GM12865 (cell line): ENCODE data around the gene F11R.

Experiments used
- DNase-seq: peaks from one replicate; pipeline ENCODE4 v3.0.0; 2010; ENCODE audit warnings: low read depth
- H3K4me3 ChIP-seq: 2 replicates; pipeline ENCODE4 v1.5.1; 2011; ENCODE audit warnings: mild to moderate bottlenecking, low read depth, low read length, control low read depth
- TF ChIP-seq, protein P1 (sequence below): IDR thresholded peaks from 2 replicates; pipeline ENCODE4 v1.5.1; 2011; ENCODE audit warnings: low read length, control low read depth, low read depth, inconsistent platforms; ENCODE audit not compliant: insufficient read depth; ENCODE audit errors: missing control alignments

F11R gene

DNA sequence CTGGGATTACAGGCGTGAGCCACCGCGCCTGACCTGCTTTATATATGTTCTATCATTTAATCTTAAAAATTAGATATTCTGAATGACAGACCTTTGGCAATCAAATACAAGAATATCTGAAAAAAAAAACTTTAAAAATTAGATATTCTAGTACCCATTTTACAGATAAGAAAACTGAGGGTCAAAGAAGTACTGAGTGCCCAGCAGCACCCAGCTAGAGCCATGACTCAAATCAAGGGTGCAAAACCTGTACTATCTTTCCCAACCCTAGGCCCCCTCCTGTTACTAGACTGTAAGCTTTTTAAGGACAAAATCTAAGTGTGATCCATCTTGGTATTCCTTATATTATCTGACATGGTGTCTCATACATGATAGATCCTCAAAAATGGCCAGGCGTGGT, 40.5 kb upstream of the F11R start:
- H3K4me3 ChIP-seq: no peak overlapping the region
- TF ChIP-seq, protein P1, sequence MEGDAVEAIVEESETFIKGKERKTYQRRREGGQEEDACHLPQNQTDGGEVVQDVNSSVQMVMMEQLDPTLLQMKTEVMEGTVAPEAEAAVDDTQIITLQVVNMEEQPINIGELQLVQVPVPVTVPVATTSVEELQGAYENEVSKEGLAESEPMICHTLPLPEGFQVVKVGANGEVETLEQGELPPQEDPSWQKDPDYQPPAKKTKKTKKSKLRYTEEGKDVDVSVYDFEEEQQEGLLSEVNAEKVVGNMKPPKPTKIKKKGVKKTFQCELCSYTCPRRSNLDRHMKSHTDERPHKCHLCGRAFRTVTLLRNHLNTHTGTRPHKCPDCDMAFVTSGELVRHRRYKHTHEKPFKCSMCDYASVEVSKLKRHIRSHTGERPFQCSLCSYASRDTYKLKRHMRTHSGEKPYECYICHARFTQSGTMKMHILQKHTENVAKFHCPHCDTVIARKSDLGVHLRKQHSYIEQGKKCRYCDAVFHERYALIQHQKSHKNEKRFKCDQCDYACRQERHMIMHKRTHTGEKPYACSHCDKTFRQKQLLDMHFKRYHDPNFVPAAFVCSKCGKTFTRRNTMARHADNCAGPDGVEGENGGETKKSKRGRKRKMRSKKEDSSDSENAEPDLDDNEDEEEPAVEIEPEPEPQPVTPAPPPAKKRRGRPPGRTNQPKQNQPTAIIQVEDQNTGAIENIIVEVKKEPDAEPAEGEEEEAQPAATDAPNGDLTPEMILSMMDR: no peak
- no peak for DNase-seq

DNA sequence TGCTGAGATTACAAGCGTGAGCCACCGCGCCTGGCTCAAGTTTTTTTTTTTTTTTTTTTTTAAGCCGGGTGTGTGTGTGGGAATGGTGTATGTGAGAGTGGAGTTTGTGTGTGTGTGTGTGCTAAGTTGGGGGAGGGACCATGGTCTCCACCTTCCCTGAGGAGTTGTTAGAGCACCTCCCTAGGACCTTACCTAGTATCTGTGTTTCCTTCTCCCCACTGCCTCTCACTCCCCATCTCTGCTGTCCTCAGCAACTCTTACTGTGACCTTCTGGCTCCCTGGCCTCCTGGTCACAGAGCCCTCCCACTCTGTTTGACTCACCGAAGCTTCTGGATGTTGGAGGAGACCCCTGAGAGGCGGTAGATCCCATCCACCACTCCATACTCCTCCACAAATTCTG, 38.3 kb upstream of the F11R start:
- TF ChIP-seq, protein P1: no peak
- no peak overlapping the region for H3K4me3 ChIP-seq
- no peak for DNase-seq

DNA sequence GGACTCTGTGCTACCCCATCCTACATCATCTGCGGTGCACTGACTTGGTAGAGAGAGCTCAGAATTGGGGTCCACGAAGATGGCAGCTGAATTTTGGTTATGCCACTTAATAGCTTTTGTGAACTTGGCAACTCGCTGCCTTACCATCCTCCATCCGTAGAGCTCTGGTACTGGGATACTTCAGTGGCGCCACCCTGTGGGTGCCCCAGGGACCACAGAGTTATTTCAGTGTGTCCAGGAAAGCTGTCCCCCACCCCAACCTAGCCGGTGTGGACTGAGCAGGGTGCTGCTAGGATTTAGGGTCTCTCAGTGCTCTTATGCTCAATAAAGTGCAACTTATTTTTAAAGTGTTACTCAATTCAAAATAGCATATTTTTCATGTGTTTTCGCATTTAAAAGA, 33.9 kb upstream of the F11R start:
- TF ChIP-seq, protein P1: no peak

DNA sequence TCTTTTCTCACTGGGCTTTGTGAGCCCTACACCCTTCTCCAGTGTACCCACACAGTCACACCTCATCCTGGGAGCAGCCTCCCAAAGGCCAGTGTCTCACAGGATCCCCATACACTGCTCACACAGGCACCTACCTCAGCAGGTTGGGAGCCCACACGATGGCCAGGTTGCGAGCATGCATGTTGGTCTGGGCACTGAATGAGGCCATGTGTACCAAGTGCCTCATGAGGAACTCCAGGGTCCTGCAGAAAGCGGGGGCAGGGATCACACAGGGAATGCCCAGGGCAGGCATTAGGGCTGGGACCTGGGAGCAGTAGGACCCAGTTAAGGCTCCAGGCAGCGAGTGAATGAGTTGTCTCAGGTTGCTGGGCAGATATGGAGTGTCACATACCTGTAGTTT, 33.3 kb upstream of the F11R start:
- no peak overlapping the region for H3K4me3 ChIP-seq
- TF ChIP-seq, protein P1: no peak
- DNase-seq: no peak

More for the DNA sequence above, 33.9 kb upstream of the F11R start:
- no peak for DNase-seq
- H3K4me3 ChIP-seq: no peak overlapping the region

DNA sequence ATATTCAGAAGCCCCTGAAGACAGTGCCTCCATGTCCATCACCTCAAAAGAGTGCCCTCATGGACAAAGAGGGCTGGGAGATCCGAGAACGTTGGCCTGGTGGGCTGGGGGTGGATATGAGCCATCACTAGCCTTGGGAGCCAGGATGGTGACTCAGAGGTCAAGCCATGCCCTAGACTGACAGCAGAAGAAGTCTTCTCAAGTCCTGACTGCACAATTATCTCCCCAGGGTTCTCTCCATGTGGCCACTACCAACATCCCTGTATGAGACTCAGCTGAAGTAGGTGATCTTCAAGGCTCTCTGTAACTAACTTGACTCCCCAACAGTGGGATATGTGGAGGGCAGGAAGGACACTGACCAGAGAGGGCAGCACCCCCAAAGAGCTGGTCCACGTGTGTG, 31.9 kb upstream of the F11R start:
- H3K4me3 ChIP-seq: no peak overlapping the region
- DNase-seq: no peak
- TF ChIP-seq, protein P1: no peak

DNA sequence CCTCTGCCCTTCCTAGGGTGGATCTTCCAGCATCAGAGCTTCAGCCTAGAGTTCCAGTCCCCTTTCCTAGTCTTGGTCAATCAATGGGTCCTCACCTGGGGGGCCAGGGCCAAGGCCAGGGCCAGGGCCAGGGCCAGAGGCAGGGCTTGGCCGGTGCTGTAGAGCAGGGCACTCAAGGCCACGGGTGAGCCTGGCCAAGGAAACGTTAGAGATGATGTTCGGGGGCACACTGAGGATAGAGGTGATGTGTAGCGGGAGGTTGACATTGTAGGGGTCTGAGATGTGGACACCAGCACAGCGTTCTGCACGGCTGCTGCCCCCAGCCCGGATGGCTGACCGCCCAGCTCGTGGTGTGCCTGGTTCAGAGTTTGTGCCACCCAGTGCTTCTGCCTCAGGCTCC, 30.3 kb upstream of the F11R start:
- H3K4me3 ChIP-seq: no peak overlapping the region
- TF ChIP-seq, protein P1: no peak
- DNase-seq: no peak

DNA sequence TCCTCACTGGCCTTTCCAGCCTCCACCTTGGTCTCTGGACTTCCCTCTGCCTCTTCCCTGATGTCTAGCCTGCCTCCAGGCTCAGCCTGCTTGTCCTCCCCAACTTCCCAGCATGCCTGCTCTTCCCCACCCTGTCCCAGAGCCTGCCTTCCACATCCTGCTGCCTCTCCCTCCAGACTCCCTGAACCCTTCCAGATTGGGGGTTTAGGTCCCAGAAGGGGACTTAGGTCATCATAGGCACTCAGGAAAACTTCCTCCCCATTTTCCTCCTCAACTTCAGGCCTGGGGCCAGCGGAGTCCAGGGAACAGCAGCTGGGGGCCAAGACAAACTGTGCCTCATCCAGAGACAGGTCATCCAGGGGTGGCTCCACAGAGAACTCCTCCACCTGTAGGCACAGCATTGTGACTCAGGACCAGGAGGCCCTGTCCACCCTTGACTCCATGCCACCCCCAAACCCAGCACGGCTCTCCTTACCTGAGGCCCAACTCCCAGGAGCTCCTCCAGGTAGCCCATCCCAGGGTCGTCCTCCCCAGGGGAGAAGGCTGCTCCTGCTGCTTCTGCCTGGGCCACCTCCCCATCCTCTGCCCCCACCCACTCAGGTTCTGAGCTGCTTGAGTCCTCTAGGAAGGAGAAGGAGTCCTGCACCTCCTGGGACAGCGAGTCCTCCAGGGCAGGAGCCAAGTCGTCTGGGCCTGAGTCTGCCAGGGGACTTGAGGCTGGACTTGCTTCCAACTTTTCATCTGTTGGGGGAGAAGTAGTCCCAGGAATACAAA, 28.2 kb upstream of the F11R start:
- no peak overlapping the region for H3K4me3 ChIP-seq
- no peak for DNase-seq
- TF ChIP-seq, protein P1: no peak
